ENCODE data around the gene ORC3. TPM values are rescaled to one million over a fixed set of nuclear protein-coding genes. Genes with fewer than 3 reads are reported as not detected.

Gene ORC3
- total RNA-seq, 1 donor from 2014 or later, result 20.1 TPM

DNA sequence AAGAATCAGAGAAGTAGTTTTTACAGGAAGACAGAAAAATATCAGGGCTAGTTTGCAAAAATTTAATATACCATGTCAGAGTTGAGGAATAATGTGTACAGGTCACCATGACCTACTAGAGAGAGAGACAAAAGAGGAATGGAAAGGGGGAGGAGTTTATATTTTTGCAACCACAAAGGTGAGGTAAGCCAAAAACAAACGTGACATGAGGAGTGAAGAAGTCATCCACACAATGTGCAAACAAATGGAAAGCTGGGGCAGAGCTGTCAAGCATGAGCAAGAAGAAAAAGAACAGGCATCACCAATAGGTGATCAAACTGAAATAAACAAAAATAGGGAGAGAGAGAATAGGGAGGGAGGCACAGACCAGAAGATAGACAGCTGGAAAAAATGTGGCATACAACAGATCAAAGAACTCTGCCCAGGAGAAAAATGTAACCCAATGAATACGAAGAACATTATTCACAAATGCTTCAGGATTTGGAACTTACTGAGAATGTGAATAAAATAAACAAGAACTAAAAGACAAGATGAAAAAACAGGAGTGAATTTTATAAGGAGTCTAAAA, 15.6 kb upstream of the ORC3 start:
- H3K36me3 Mint-ChIP-seq (ENCODE audit: unreplicated experiment), result no peaks in the 10 kb centered on the region
- peaks cover under 1% of the 10 kb centered on the region for H3K4me1 Mint-ChIP-seq (ENCODE audit: low read depth, unreplicated experiment)
- H3K9me3 Mint-ChIP-seq (ENCODE audit: unreplicated experiment), result no peaks in the 10 kb centered on the region
- no peak overlapping the region for H3K4me3 Mint-ChIP-seq (ENCODE audit: unreplicated experiment)
- TF ChIP-seq, protein P1, sequence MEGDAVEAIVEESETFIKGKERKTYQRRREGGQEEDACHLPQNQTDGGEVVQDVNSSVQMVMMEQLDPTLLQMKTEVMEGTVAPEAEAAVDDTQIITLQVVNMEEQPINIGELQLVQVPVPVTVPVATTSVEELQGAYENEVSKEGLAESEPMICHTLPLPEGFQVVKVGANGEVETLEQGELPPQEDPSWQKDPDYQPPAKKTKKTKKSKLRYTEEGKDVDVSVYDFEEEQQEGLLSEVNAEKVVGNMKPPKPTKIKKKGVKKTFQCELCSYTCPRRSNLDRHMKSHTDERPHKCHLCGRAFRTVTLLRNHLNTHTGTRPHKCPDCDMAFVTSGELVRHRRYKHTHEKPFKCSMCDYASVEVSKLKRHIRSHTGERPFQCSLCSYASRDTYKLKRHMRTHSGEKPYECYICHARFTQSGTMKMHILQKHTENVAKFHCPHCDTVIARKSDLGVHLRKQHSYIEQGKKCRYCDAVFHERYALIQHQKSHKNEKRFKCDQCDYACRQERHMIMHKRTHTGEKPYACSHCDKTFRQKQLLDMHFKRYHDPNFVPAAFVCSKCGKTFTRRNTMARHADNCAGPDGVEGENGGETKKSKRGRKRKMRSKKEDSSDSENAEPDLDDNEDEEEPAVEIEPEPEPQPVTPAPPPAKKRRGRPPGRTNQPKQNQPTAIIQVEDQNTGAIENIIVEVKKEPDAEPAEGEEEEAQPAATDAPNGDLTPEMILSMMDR (IDR thresholded peaks at IDR 0.05; ENCODE audit: partially characterized antibody, unreplicated experiment), result no peak
- H3K27ac Mint-ChIP-seq (ENCODE audit: unreplicated experiment), result no peak overlapping the region
- no peak for DNase-seq
- peaks cover 4% of the 10 kb centered on the region for H3K27me3 Mint-ChIP-seq (ENCODE audit: unreplicated experiment)

DNA sequence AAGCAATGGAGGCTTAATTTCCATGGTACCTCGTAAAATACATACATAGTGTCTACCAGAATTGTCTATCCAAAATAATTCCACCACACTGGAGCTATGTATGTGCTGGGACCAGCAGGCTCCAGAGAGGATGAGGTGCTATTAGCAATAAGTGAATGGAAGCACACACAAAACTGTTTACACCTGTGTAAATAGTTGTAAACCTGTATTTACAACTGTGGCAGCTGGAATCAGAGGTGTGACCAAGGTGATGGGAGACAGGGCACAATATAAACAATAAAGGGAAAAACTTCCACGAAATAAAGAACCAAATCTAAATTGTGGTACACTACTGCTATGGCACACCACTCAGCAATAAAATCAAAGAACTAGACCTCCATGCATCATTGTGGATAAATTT, 14.5 kb upstream of the ORC3 start:
- H3K27ac Mint-ChIP-seq (ENCODE audit: unreplicated experiment), result no peak overlapping the region
- H3K4me1 Mint-ChIP-seq (ENCODE audit: low read depth, unreplicated experiment), result peaks cover 2% of the 10 kb centered on the region
- H3K27me3 Mint-ChIP-seq (ENCODE audit: unreplicated experiment), result peaks cover 4% of the 10 kb centered on the region
- no peak for DNase-seq
- H3K36me3 Mint-ChIP-seq (ENCODE audit: unreplicated experiment), result no peaks in the 10 kb centered on the region
- TF ChIP-seq, protein P1 (IDR thresholded peaks at IDR 0.05; ENCODE audit: partially characterized antibody, unreplicated experiment), result no peak
- H3K4me3 Mint-ChIP-seq (ENCODE audit: unreplicated experiment), result no peak overlapping the region
- H3K9me3 Mint-ChIP-seq (ENCODE audit: unreplicated experiment), result no peaks in the 10 kb centered on the region

DNA sequence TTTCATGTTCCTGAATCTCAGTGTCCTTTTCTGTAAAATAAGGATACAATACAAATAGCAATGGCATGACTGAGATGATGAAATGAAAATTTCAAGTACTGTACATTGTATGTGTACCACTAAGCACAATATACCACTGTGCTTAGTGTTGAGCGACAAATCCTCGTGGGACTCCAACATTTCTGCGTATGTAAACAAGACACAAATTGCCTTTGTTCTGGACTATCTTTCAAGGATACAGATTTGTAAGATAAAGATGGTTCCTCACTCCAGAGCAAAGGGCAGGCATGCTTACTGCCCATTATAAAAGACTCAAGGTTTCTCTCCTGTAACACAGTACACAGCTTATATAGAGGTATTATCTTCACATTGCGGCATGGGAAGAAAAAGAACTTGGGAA, 6.1 kb upstream of the ORC3 start:
- Mint-ChIP-seq H3K36me3 (ENCODE audit: unreplicated experiment) (no peaks in the 10 kb centered on the region), H3K4me1 (ENCODE audit: low read depth, unreplicated experiment) (peaks cover 11% of the 10 kb centered on the region), H3K27me3 (ENCODE audit: unreplicated experiment) (peaks cover 2% of the 10 kb centered on the region), H3K4me3 (ENCODE audit: unreplicated experiment) (no peak overlapping the region), H3K27ac (ENCODE audit: unreplicated experiment) (no peak overlapping the region), H3K9me3 (ENCODE audit: unreplicated experiment) (peaks cover 2% of the 10 kb centered on the region)
- no peak for DNase-seq
- TF ChIP-seq, protein P1 (IDR thresholded peaks at IDR 0.05; ENCODE audit: partially characterized antibody, unreplicated experiment), result no peak

DNA sequence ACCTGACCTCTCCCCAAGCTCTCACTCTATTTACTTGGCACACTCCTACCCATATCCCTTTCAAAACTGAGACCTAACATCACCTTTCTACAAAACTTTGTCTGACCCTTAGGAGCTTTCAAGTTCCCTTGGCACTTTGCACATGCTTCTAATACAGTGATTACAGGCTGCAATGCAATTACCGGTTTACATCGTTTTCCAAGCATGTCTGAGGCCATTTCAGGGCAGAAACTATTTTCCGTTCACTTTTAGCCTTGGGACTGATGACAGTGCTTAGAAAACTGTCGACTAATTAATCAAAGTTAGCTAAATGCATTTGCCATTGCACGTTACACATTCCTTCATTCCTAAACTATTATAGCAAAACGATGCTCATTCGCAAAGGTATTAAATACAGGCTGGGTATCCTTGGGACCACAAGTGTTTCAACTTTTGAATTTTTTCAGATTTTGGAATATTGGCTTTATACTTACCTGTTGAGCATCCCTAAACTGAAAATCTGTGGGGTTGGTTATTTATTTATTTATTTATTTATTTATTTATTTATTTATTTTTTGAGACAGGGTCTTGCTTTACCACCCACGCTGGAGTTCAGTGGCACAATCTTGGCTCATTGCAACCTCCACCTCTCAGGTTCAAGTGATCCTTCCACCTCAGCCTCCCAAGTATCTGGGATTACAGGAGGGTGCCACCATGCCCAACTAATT, 3.4 kb upstream of the ORC3 start:
- H3K27ac Mint-ChIP-seq (ENCODE audit: unreplicated experiment), result no peak overlapping the region
- peaks cover 2% of the 10 kb centered on the region for H3K27me3 Mint-ChIP-seq (ENCODE audit: unreplicated experiment)
- H3K4me1 Mint-ChIP-seq (ENCODE audit: low read depth, unreplicated experiment), result peaks cover 15% of the 10 kb centered on the region

More for the DNA sequence above, 3.4 kb upstream of the ORC3 start:
- Mint-ChIP-seq H3K36me3 (ENCODE audit: unreplicated experiment) (no peaks in the 10 kb centered on the region), H3K4me3 (ENCODE audit: unreplicated experiment) (no peak overlapping the region), H3K9me3 (ENCODE audit: unreplicated experiment) (peaks cover 2% of the 10 kb centered on the region)
- TF ChIP-seq, protein P1 (IDR thresholded peaks at IDR 0.05; ENCODE audit: partially characterized antibody, unreplicated experiment), result no peak
- no peak for DNase-seq
